DND-41 (cell line): ENCODE measurements around the gene INTS7.

ENCODE experiments used
- EZH2 ChIP-seq: IDR thresholded peaks from 3 replicates; pipeline ENCODE4 v1.6.1; 2012; ENCODE audit warnings: borderline replicate concordance, low read depth, mild to moderate bottlenecking, moderate library complexity, low read length, inconsistent platforms; ENCODE audit not compliant: severe bottlenecking
- TF ChIP-seq, protein P1 (sequence below): IDR thresholded peaks from 2 replicates; pipeline ENCODE4 v1.5.1; 2012; ENCODE audit warnings: borderline replicate concordance, low read length, moderate library complexity, mild to moderate bottlenecking; ENCODE audit not compliant: poor library complexity, severe bottlenecking; ENCODE audit errors: extremely low read depth

DNA sequence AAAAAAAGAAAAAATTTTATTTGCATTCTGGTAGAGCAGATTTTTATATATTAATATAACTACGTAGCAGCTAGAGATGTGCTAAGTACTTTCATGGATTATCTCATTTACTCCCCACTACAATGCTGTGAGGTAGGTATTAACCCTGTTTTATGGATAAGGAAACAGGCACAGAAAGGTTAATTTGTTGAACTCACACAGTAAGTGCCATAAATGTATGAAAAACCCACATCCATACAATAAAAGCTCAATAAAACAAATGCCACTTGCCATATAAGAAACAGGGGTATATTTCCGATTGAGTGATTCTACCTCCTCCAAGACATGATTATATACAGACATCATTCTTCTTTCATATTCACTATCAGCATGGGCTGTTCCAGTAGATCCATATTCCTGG is 83.1 kb downstream of the INTS7 start:
- TF ChIP-seq, protein P1, sequence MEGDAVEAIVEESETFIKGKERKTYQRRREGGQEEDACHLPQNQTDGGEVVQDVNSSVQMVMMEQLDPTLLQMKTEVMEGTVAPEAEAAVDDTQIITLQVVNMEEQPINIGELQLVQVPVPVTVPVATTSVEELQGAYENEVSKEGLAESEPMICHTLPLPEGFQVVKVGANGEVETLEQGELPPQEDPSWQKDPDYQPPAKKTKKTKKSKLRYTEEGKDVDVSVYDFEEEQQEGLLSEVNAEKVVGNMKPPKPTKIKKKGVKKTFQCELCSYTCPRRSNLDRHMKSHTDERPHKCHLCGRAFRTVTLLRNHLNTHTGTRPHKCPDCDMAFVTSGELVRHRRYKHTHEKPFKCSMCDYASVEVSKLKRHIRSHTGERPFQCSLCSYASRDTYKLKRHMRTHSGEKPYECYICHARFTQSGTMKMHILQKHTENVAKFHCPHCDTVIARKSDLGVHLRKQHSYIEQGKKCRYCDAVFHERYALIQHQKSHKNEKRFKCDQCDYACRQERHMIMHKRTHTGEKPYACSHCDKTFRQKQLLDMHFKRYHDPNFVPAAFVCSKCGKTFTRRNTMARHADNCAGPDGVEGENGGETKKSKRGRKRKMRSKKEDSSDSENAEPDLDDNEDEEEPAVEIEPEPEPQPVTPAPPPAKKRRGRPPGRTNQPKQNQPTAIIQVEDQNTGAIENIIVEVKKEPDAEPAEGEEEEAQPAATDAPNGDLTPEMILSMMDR: no peak
- no peak for TF ChIP-seq EZH2
